Panc1 (cell line): ENCODE data around the gene MASP2. TPM values are rescaled to one million over a fixed set of nuclear protein-coding genes. Genes with fewer than 3 reads are reported as not detected.
A peak's percentile ranks its signal among the peaks of the same experiment; 100 is the strongest.

Source experiments
- ATAC-seq: fragments of 200-7000 bp; cut with Tn5 transposase; 2 replicates; pipeline ENCODE4 v1.9.1; 2020; ENCODE audit warnings: mild to moderate bottlenecking, moderate library complexity
- BruUV-seq: library from RNA; stranded (reverse); fragments of 400-500 nt; replicated peaks from 2 replicates; lab custom pipeline; 2021; lab: Mats Ljungman, UMichigan
- CTCF ChIA-PET: fragments of 300-600 bp; sonication (Branson Sonifier 250); formaldehyde crosslinking; loops from one replicate; lab custom pipeline; 2022; ENCODE audit warnings: antibody characterized with exemption; lab: Charles Lee
- POLR2A ChIA-PET: fragments of 300-600 bp; sonication (Branson Sonifier 250); formaldehyde crosslinking; loops from one replicate; lab custom pipeline; 2022; ENCODE audit warnings: antibody characterized with exemption; lab: Charles Lee
- DNase-seq: peaks from one replicate; pipeline ENCODE4 v3.0.0-alpha.2; 2010; ENCODE audit warnings: low read depth, low spot score
- H3K27ac ChIP-seq: 2 replicates; pipeline ENCODE4 v1.5.1; 2011; ENCODE audit warnings: mild to moderate bottlenecking, low read length, inconsistent platforms
- H3K27me3 ChIP-seq: fragments of 200-500 bp; sonication (Bioruptor generic); 2 replicates; pipeline ENCODE4 v1.6.0; 2014; ENCODE audit warnings: low read length, inconsistent platforms; ENCODE audit not compliant: control insufficient read depth, insufficient read depth
- H3K36me3 ChIP-seq: fragments of 200-500 bp; sonication (Bioruptor generic); 2 replicates; pipeline ENCODE4 v1.5.1; 2014; ENCODE audit warnings: inconsistent platforms, mild to moderate bottlenecking, low read length, moderate library complexity; ENCODE audit not compliant: control insufficient read depth, insufficient read depth
- H3K4me1 ChIP-seq: 2 replicates; pipeline ENCODE4 v1.5.1; 2011; ENCODE audit warnings: inconsistent platforms, mild to moderate bottlenecking, low read length, moderate library complexity; ENCODE audit not compliant: control insufficient read depth, insufficient read depth
- H3K4me3 ChIP-seq, 2 experiments: 2 replicates each; pipeline ENCODE4 v1.5.1; 2011 to 2012; ENCODE audit warnings: low read depth in 2 of 2, low read length in 2 of 2, mild to moderate bottlenecking in 2 of 2, inconsistent platforms in 1 of 2, moderate library complexity in 1 of 2
- H3K9me3 ChIP-seq: fragments of 200-500 bp; sonication (Bioruptor generic); 2 replicates; pipeline ENCODE4 v1.5.1; 2014; ENCODE audit warnings: low read depth, mild to moderate bottlenecking, inconsistent platforms, low read length, moderate library complexity; ENCODE audit not compliant: control insufficient read depth, insufficient read depth
- POLR2AphosphoS5 ChIP-seq: IDR thresholded peaks from 2 replicates; pipeline ENCODE4 v1.6.1; 2012; ENCODE audit warnings: mild to moderate bottlenecking, low read depth, low read length, moderate library complexity
- SIN3A ChIP-seq: IDR thresholded peaks from 2 replicates; pipeline ENCODE4 v1.6.1; 2012; ENCODE audit warnings: low read depth, mild to moderate bottlenecking, low read length, moderate library complexity, borderline replicate concordance; ENCODE audit not compliant: insufficient read depth
- TCF7L2 ChIP-seq: IDR thresholded peaks from 2 replicates; pipeline ENCODE4 v1.6.1; 2011; ENCODE audit warnings: mild to moderate bottlenecking, low read depth, low read length, inconsistent platforms
- in situ Hi-C: cut with HindIII; loops from 2 replicates; pipeline ENCODE4 v1.10.0; 2016; ENCODE audit warnings: low sequenced_read_pairs, low pct_unique_long_range_greater_than_20kb
- intact Hi-C: fragments of 100-400 bp; cut with micrococcal nuclease; formaldehyde crosslinking; loops from one replicate; pipeline ENCODE4 v1.10.0; 2022; ENCODE audit not compliant: unreplicated experiment
- total RNA-seq: library from RNA; stranded (reverse); gene quantifications from one replicate; pipeline ENCODE4 v1.2.1, GENCODE V29; 2021; ENCODE audit not compliant: unreplicated experiment
- TF ChIP-seq, protein P1 (sequence below): fragments of 450-650 bp; IDR thresholded peaks from 2 replicates; pipeline ENCODE4 v1.5.1; 2017; ENCODE audit warnings: mild to moderate bottlenecking
- TF ChIP-seq, protein P2 (sequence below), 2 experiments: IDR thresholded peaks; 2 replicates each; pipeline ENCODE4 v1.6.1; 2011 to 2012; ENCODE audit warnings: low read depth in 2 of 2, control low read depth in 1 of 2, low read length in 1 of 2, mild to moderate bottlenecking in 1 of 2, moderate library complexity in 1 of 2; ENCODE audit not compliant: insufficient read depth in 1 of 2

Gene MASP2
- total RNA-seq, 1 experiment from 2014 or later: 0.41 TPM

DNA sequence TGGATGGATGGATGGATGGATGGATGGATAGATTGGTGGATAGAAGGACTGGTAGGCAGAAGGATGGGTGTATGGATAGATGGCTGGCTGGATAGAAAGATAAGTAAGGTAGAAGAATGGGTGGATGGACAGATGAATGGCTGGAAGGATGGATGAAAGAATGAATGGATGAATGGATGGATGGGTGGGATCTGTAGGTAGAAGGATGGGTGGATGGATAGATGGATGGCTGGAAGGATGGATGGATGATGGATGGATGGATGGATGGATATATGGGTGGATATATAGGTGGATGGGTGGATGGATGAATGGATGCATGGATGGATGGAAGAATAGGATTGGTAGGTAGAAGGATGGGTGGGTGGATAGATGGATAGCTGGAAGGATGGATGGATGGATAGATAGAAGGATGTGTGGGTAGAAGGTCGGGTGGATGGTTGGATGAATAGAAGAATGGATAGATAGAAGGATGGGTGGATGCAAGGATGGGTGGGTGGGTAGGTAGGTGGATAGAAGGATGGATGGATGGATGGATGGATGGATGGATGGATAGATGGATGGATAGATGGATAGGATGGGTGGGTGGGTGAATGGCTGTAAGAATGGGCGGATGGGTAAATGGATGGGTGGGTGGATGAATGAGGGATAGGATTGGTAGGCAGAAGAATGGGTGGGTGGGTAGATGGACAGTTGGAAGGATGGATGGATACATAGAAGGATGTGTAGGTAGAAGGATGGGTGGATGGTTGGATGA is 7.5 kb downstream of the MASP2 start:
- in situ Hi-C loops: no loop called here
- intact Hi-C loops: loop anchor here (10.0 kb wide), 1 partner anchor 605 kb away; no protein-coding TSS in a partner anchor
- CTCF ChIA-PET: interaction anchor here (0.7 kb wide), 1 partner anchor 177 kb away, joined by 5 read pairs; no protein-coding TSS in a partner anchor
- Histone ChIP-seq H3K36me3 (no peaks in the 10 kb centered on the region), H3K27ac (no peak overlapping the region), H3K4me3 (no peak overlapping the region), H3K4me1 (no peaks in the 10 kb centered on the region), H3K9me3 (no peaks in the 10 kb centered on the region), H3K27me3 (no peaks in the 10 kb centered on the region)
- POLR2A ChIA-PET: no interaction called here
- DNase-seq (no peak), ATAC-seq (no peak)
- TF ChIP-seq TCF7L2 (no peak), POLR2AphosphoS5 (no peak), SIN3A (no peak)
- TF ChIP-seq, protein P1, sequence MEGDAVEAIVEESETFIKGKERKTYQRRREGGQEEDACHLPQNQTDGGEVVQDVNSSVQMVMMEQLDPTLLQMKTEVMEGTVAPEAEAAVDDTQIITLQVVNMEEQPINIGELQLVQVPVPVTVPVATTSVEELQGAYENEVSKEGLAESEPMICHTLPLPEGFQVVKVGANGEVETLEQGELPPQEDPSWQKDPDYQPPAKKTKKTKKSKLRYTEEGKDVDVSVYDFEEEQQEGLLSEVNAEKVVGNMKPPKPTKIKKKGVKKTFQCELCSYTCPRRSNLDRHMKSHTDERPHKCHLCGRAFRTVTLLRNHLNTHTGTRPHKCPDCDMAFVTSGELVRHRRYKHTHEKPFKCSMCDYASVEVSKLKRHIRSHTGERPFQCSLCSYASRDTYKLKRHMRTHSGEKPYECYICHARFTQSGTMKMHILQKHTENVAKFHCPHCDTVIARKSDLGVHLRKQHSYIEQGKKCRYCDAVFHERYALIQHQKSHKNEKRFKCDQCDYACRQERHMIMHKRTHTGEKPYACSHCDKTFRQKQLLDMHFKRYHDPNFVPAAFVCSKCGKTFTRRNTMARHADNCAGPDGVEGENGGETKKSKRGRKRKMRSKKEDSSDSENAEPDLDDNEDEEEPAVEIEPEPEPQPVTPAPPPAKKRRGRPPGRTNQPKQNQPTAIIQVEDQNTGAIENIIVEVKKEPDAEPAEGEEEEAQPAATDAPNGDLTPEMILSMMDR: no peak
- TF ChIP-seq, protein P2, sequence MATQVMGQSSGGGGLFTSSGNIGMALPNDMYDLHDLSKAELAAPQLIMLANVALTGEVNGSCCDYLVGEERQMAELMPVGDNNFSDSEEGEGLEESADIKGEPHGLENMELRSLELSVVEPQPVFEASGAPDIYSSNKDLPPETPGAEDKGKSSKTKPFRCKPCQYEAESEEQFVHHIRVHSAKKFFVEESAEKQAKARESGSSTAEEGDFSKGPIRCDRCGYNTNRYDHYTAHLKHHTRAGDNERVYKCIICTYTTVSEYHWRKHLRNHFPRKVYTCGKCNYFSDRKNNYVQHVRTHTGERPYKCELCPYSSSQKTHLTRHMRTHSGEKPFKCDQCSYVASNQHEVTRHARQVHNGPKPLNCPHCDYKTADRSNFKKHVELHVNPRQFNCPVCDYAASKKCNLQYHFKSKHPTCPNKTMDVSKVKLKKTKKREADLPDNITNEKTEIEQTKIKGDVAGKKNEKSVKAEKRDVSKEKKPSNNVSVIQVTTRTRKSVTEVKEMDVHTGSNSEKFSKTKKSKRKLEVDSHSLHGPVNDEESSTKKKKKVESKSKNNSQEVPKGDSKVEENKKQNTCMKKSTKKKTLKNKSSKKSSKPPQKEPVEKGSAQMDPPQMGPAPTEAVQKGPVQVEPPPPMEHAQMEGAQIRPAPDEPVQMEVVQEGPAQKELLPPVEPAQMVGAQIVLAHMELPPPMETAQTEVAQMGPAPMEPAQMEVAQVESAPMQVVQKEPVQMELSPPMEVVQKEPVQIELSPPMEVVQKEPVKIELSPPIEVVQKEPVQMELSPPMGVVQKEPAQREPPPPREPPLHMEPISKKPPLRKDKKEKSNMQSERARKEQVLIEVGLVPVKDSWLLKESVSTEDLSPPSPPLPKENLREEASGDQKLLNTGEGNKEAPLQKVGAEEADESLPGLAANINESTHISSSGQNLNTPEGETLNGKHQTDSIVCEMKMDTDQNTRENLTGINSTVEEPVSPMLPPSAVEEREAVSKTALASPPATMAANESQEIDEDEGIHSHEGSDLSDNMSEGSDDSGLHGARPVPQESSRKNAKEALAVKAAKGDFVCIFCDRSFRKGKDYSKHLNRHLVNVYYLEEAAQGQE (IDR thresholded peaks at IDR 0.05; ENCODE audit: insufficient read depth in 1 of 2, low read depth in 2 of 2, low read length in 1 of 2): no peak
- BruUV-seq: no TSS peak

DNA sequence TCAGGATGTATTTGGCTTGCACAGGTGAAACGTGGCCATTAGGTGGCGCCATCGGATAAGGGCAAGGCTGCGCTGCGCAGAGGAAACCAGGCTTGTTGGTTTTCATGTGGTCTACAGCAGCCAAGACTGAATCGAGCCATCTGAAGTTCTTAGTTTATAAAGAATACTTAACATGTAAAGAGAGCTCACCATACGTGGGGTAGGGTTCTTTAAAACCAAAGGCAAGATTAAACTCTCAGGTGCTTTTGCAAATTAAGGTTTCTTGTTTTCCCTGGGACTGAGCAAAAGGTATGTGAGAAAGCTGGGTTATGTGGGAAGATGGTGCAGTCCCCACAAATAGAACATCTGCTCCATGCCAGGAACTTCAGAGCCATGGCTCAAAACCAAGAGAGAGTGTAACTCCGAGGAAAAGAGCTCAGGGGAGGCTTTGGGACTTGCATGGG is 9.3 kb downstream of the MASP2 start:
- Histone ChIP-seq H3K4me3 (no peak overlapping the region), H3K4me1 (no peaks in the 10 kb centered on the region), H3K9me3 (no peaks in the 10 kb centered on the region), H3K27ac (no peak overlapping the region), H3K27me3 (no peaks in the 10 kb centered on the region), H3K36me3 (no peaks in the 10 kb centered on the region)
- no TSS peak for BruUV-seq
- ATAC-seq: peak; percentile 95
- in situ Hi-C loops (no loop called here), intact Hi-C loops (loop anchor here (10.0 kb wide), 1 partner anchor 607 kb away; no protein-coding TSS in a partner anchor)
- ChIA-PET CTCF (interaction anchor here (0.6 to 1.9 kb wide), 13 partner anchors 17 to 1241 kb away, joined by 3 to 15 read pairs (median 4); partner anchors contain the start of genes EXOSC10 and FBXO6), POLR2A (interaction anchor here (0.5 to 1.1 kb wide), 3 partner anchors 24 to 870 kb away, joined by 3 to 6 read pairs (median 3); no protein-coding TSS in a partner anchor)
- DNase-seq: peak; percentile 78
- TF ChIP-seq TCF7L2 (no peak), SIN3A (no peak), POLR2AphosphoS5 (no peak)
- TF ChIP-seq, protein P1: peak; percentile 99
- TF ChIP-seq, protein P2 (IDR thresholded peaks at IDR 0.05; ENCODE audit: insufficient read depth in 1 of 2, low read depth in 2 of 2, low read length in 1 of 2): 0 out of 4 replicates have a peak, but pooled peaks of 1 of the 2 experiments have one; percentile 64
